GM19193 (cell line): ENCODE data around the gene PRR14L.

Experiments used
- POLR2A ChIP-seq: IDR thresholded peaks from 4 replicates; pipeline ENCODE4 v1.6.1; 2011; ENCODE audit not compliant: insufficient read depth, insufficient read length; ENCODE audit errors: extremely low read depth

PRR14L gene

DNA sequence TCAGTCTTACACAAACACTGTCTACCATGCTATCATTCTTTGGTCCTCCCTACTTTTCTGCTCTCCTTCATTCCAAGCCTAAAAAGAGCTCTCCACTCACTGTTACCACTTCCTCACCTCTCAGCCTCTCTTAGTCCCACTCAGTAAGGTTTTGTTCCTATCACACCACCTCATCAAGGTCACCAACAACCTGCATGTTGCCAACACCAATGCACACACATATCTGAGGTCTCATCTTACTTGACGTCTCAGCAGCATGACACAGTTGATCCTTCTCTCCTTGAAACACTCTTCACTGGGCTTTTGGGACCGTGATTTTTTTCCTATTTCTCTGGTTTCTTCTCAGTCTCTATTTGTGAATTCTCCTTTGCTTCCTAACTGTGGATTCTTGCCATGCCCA is 96.0 kb downstream of the PRR14L start:
- no peak for TF ChIP-seq POLR2A

DNA sequence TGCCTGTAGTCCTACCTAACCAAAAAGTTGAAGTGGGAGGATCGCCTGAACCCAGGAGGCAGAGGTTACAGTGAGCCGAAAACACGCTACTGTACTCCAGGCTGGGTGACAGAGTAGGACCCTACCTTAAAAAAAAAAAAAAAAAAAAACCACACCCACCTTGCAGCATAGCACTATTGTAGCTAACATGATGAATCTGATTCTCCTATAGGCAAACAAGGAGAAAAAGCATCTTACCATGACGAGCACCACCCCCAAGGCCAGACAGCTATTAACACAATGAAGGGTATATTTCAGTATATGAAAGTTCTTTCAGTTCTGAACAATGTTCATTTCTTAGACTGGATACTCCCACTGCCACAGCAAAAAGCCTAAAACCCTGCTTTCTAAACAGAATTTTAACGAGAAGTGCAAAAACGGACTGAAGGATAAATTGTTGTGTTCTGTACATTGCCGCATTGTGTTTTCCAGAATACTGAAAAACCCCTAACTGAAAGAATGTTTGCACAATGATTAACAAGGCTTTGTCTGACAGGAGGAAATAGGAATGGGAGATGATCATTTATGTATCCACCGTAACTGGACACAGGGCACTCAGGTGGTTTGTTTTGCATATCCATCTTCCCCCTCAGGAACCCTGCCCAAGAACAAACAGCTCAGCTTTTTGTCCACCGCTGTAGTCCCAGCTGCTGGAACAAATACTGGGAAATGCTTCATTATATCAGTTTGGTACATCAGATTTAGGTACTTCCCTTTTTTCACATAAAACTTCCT is 96.8 kb downstream of the PRR14L start:
- TF ChIP-seq POLR2A, result no peak

DNA sequence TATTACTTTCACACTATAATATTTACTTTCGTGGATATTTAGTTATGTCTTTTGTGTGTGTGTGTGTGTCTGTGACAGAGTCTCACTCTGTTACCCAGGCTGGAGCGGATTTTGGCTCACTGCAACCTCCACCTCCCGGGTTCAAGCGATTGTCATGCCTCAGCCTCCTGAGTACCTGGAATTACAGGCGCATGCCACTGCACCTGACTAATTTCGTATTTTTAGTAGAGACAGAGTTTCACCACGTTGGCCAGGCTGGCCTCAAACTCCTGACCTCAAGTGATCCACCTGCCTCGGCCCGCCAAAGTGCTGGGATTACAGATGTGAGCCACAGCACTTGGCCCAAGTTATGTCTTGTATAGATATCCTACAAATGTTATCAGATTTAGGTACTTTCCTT is 97.8 kb downstream of the PRR14L start:
- no peak for TF ChIP-seq POLR2A

- TF ChIP-seq POLR2A, result no peak
Observed at GRCh38 chr22:31651664-31652063, 98.3 kb downstream of the PRR14L start.

- TF ChIP-seq POLR2A, result no peak
Observed at GRCh38 chr22:31650391-31650790, 99.5 kb downstream of the PRR14L start.

DNA sequence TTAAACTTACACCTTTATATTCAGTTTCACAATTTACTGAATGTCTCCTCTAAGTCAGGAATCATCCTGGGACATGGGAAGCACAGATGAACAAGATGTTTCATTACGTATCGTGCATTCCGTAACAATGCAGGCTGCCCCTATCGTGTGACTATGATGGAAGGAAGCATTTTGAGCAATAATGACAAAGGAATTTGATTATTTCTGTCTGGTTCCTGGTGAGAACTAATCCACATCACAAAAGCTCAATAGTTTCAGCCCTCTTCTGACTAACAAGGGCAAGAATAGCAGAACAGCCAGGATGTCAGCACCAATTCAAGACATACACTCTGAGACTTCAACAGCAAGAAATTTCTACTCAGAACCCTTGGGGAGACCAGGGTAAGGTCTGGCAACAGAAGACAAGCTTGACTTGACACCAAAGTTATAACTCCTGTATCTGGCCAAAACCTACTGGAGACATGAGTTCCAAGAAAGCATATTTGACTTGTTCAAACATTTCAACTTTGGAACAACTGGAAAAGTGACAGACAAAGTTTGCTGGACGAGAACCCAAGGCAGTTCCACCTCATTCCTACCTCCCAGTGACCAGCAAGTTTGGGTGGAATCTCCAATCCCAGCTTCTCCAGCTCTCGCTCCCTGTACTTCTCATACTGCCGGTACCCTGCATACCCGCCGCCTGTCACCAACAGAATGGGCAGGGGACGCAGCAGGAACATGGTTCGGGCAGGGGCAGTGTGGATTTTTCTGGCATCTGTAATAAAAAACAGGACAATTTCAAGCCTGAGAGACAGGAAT is 102.2 kb downstream of the PRR14L start:
- no peak for TF ChIP-seq POLR2A

DNA sequence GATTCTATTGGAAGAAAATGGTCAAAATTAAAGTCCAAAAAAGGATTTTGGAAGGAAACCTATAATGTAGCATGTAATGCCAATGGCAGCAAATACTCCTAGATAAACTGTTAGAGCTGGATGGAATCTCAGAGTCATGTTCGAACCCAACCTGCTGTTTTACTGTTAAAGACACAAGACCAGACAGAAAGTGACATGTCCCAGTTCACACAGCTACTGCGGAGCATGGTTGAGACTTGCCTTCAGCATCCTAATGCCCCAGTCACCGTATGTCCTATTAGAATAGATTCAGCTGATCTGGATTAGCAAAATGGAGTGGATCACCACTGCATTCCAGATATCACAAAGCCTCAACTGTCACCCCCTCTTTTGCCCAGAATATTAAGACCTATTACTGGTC is 102.9 kb downstream of the PRR14L start:
- TF ChIP-seq POLR2A, result no peak

- TF ChIP-seq POLR2A, result no peak
Observed at GRCh38 chr22:31646186-31647019, 103.5 kb downstream of the PRR14L start.

GRCh38 chr22:31639436-31640039 is 110.4 kb downstream of the PRR14L start:
- TF ChIP-seq POLR2A, result no peak

DNA sequence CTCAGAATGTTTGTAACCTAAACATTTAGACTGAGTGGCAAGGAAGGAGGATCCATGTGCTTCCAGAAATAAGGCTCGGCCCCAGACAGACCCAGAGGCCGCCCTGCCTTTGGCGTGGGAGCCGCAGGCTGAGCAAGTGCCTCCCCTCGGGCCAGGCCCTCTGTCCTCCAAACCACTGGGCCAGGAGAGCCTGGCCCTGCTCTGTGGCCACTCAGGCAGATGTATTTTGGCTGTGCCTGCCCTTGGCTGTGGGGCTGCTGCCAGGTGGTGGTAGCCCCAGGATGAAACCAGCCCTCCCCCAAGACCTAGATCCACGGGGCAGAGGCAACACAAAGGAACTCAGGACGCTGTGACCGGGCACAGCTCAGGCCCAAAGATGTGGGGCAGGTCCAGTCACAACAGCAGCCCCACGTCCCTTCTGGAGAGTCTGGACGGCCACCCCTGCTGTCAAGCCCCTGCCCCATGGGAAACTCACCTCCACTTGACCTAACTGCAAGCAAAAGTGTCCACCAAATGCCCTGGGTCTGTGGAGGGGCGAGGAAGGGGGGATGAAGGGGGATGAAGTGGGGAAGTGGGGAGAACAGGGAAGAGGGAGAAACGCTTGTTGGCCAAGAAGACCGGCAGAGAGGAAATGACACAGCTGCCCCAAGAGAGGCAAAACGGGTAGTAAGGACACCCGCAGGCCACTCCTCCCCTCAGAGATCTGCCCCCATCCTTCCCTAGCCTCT is 111.9 kb downstream of the PRR14L start:
- peak; percentile 47 for TF ChIP-seq POLR2A

- peak; percentile 59 for TF ChIP-seq POLR2A
Observed at GRCh38 chr22:31637447-31637890, 112.5 kb downstream of the PRR14L start.

DNA sequence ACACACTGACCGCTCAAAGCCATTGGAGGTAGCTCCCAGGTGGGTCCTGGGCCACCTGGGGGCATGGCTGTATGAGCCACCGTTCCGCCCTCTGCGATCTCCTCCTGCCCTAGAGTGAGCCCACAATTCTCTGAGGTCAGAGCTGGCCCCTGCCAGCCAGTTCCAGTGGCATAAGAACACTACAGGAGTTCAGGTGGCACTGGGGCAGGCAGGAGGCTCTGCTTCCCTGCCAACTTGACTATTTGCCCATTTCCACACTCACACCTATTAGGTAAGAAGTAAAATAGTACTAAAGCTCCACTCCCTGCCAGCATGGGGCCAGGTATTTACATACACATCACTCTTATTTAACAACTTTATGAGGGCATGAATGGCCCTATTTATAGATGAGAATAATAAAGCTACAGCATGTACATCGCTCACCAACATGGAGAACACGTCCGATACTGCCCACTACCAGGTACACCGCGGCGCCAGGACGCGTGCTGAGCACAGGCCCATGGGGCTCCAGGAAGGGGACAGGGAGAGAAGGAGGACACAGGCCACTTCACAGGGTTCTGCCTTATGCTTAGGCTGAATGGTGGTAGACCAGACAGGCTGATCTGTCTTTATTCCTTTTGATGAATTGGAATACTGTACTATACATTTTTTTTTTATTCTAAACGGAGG is 114.2 kb downstream of the PRR14L start:
- TF ChIP-seq POLR2A, result no peak

GRCh38 chr22:31631436-31631835 is 118.5 kb downstream of the PRR14L start:
- TF ChIP-seq POLR2A, result no peak
